GM21619 (cell line): ENCODE data around the gene CZIB.
"Not testable (repeated sequence)": the region's sequence is repeated elsewhere in the genome, so short reads cannot be mapped to it uniquely, and the experiment has no call there.

Experiments used
- ATAC-seq: cut with Tn5 transposase; IDR thresholded peaks from one replicate; pipeline ENCODE4 v1.9.1; 2021; ENCODE audit not compliant: unreplicated experiment

CZIB gene

GRCh38 chr1:53189061-53189460 is 31.4 kb downstream of the CZIB start:
- ATAC-seq = no peak

DNA sequence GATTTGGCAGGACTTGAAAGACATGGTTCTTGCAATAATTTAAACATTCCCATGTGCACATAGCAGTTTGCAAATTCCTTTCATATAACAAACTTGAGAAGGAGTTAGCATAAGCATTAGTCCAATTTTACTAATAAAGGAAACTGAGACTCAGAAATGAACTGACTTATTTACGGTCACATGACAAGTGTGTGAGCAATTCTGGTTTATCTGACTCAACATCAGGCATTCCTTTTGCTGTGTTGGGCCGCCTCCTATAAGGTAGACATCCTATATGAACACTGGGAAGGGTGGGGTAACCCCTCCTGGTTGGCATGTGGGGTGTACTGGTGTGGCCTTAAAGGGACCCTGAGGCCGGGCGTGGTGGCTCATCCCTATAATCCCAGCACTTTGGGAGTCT is 32.3 kb downstream of the CZIB start:
- ATAC-seq = no peak

DNA sequence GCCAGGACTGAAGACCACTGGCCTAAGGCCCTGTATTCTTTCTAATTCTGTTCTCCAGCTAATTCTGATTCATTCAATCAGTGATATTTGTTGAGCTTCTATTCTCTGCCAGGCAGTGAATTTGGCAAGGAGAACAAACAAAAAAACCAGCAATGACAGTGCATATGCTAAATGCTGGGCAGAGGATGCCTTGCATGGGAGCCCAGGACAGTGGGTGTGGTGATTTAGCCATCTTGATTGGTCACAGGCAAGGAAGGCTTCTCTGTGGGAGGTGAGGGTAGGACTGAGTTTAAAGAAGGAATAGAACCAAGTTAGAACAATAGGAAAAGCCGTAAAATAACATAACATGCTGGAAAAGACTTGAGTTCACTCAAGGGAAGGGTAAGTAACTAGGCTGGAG is 33.0 kb downstream of the CZIB start:
- ATAC-seq = no peak

DNA sequence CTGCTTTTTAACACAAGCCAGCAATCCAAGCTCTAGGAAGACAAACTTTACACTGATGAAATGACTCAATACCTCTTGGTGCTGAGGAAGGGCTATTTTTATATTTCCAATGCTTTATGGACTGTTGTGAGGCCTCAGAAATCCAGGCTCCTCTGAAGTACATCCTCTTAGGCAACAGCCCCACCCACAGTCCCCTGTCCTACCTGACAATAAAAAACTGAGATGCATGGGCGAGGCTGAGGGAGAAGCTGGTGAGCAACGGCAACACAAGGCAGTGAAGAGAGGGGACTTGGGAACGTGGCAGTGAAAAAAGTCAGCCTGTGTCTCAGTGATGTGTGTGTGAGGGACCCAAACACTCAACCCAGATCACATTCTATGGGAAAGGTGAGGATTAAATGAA is 33.9 kb downstream of the CZIB start:
- ATAC-seq = no peak

DNA sequence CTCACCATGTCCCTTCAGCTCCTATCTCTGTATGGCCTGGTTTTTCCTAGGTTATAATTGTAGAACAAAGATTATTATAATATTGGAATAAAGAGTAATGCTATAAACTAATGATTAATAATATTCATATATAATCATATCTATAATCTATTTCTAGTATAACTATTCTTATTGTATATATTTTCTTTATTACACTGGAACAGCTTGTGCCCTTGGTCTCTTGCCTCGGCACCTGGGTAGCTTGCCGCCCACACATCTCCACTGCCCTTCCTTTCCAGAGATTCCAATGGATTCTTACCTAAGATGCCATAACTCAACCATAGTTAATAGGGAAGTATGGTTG is 34.5 kb downstream of the CZIB start:
- ATAC-seq = not testable (repeated sequence)

DNA sequence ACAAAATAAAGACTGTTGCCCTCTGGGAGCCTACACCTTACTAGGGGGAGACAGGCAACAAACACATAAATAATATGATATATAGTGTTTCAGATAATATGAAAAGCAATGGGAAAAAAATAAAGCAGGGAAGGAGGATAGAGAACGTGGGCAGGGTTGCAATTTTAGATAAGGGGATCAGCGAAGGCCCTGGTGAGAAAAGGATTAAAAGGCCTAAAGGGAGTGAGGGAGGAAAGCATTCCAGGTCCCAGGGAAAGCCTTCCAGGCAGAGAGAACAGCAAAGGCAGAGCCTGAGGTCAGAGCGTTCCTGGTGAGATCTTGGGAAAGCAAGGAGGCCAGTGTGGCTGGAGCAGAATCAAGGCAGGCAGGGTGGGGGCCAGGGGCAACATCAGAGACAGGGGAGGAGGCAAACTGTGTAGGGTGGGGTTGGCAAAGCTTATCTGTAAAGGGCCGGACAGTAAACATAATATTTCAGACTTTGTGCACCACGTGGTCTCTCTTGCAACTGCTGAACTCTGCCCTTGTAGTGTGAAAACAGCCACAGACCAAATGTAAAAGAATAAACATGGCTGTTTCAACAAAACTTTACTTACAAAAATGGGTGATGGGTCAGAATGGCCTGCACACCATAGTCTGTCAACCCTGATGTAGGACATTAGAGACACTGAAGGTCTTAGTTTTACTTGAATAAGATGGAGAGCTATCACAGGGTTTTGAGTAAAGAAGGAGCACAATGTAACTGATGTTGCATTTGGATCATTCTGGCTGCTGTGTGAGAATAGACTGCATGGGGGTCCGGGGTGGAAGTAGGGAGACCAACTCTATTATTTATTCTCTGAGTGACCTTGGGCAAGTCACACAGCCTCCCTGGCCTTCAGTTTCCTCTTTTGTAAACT is 37.1 kb downstream of the CZIB start:
- ATAC-seq = no peak

DNA sequence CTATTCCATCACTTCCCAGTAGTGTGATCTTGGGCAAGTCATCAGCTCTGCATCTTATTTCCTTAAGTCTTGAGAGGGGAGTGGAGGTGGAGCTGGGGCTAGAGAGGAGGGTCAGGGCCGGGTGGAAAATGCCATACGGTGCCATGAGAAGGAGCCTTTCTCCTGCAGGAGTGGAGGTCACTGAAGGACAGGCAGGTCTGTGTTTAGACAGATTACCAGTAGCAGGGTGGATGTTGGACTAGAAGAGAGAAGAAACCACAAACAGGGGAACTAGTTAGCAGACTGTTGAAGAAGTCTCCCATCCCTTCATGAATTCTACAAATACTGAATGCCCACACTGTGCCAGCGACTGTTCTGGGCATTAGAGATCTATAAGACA is 37.7 kb downstream of the CZIB start:
- ATAC-seq = no peak

DNA sequence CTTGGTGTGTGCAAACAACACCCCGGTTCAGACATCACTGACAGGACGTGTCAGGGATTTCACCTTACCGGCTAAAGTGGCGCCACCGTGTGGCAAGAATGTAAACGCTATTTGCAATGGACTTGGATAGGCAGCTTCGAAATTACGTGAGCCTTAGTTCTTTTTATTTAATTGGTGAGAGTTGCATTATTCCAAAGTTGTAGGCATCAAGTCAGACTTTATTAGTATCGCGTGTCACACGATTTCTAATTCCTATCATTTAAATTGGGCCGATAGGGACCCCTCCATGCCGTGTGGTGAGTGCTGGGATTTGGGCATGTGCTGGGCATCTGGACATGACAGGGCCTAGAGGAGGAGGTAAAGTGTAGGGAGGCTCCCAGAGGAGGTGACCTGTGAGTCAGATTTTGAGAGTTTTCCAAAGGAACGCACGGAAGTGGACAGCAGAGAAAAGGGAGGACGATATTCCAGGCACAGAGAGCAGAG is 38.3 kb downstream of the CZIB start:
- no peak for ATAC-seq

DNA sequence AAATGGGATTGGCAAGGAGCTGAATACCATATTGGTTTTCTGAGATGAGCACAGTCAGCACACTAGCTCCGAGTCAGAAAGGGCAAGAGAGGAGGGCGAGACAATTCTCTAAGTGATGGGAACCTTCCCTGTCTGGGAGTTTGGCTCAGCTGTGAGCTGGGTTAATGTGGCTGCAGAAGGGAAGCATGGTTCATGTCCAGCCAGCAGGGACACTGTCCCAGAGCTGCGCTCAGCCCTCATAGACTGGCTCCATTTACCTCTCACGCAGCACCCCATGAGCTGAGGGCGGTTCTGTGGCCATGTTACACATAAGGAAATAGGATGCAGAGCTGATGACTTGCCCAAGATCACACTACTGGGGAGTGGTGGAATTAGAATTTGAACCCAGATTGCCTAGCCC is 39.5 kb downstream of the CZIB start:
- no peak for ATAC-seq

GRCh38 chr1:53180226-53180625 is 40.2 kb downstream of the CZIB start:
- no peak for ATAC-seq

DNA sequence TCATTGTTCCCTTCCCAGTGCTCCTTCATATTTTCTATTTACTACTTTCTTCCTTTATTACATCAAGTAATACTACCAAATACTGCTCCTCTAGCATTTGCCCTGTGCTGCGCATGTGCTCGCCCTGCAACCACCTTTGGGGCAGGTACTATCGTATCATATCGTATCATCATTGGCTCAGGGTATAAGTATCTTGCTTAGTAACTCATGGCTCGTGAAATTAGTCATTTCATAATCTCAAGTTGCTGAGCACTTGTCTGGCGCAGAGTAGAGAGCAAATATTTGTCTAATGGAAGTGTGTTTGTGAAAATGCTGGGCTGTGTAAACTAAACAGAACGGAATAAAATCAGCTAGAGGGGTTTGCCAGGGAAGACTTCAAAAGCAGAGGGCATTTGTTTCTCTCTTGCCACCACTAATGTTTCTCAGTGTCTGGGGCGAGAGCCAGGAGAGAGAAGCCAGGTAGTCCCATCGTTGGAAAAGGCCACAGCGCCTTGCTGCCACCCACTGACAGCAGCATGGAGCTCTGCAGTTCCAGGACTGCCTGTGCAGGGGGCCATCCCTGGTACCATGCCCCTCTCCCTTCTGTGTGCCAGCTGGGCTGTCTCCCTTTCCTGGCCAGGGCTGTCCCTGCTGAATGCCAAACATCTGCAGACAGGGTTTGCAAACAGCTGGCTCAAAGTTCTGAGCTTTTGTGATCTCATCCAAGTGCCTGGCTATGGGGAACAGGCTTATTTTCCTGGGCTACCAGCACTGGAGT is 43.8 kb downstream of the CZIB start:
- no peak for ATAC-seq

DNA sequence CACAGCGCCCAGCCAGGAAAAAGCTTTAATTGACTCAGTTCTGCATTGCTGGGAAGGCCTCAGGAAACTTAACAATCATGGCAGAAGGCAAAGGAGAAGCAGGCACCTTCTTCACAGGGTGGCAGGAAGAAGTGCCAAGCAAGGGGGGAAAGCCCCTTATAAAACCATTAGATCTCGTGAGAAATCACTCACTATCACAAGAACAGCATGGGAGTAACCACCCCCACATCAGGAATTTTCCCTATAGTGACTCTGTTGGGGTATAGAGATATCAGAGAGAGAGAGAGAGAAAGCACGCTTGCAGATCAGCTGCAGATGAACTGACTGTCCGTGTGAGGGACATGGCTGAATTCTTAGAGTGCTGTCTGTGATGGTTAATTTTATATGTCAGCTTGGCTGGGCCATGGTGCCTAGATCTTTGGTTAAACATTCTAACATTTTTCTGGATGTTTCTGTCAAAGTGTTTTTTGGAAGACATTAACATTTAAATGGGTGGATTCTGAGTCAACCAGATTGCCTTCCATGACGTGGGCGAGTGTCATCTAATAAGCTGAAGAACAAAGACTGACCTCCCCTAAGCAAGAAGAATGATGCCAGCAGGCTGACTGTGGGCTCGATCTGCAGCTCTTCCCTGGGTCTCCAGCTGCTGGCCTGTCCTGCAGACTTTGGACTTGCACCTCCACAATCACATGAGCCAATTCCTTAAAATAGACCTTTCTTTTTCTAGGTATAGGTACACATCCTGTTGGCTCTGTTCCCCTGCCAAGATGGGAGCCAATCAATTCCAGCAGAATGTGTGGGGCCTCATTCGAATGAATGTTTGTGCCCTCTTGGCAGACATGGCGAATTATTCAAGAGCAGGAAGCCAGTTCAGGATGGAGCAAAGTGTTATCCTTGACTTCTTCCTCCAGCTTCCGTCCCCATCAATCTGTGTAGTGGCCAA is 45.2 kb downstream of the CZIB start:
- no peak for ATAC-seq

GRCh38 chr1:53172426-53173128 is 47.9 kb downstream of the CZIB start:
- peak; percentile 58 for ATAC-seq

GRCh38 chr1:53166912-53167311 is 53.5 kb downstream of the CZIB start:
- ATAC-seq = no peak

GRCh38 chr1:53166366-53166765 is 54.1 kb downstream of the CZIB start:
- no peak for ATAC-seq

DNA sequence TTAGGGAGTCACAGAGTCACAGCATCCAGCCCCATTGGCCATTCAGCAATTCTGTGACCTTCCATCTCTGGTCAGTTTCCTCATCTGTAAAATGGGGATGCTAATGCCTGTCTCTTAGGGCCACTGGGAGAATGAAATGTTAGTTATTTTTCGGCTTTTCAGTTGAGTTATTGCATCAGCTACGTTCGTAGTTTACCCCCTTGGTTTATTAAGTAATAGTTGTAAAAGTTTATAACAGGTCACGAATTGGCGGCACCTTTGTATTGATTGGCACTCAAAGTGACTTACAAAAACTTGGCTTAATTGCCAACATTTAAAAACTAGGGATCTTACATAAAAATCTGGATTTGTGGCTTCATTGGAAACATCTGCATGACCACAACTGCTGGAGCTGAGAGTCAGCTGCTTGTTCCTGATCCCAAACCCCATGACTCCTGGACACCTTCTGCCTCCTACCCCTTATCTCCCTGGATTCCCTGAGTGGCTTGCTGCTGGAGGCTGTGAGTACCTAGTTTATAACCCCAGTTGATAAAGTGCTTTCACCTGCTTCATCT is 54.9 kb downstream of the CZIB start:
- ATAC-seq = no peak
